Measurements from ENCODE around the gene FRMPD2.
"Not testable (repeated sequence)": the region's sequence is repeated elsewhere in the genome, so short reads cannot be mapped to it uniquely, and the experiment has no call there.

The FRMPD2 gene

GRCh38 chr10:48231178-48231577 is 43.3 kb downstream of the FRMPD2 start:
- no peak for DNase-seq

GRCh38 chr10:48227213-48227612 is 47.3 kb downstream of the FRMPD2 start:
- DNase-seq, result no peak

GRCh38 chr10:48224979-48225560 is 49.4 kb downstream of the FRMPD2 start:
- DNase-seq, result no peak

- no peak for DNase-seq
Measured at GRCh38 chr10:48224296-48224695, 50.2 kb downstream of the FRMPD2 start.

GRCh38 chr10:48221814-48222213 is 52.7 kb downstream of the FRMPD2 start:
- no peak for DNase-seq

- not testable (repeated sequence) for DNase-seq
Measured at GRCh38 chr10:48221031-48221430, 53.5 kb downstream of the FRMPD2 start.

GRCh38 chr10:48219194-48219593 is 55.3 kb downstream of the FRMPD2 start:
- DNase-seq, result no peak

GRCh38 chr10:48216744-48217143 is 57.8 kb downstream of the FRMPD2 start:
- no peak for DNase-seq

- DNase-seq, result no peak
Measured at GRCh38 chr10:48216204-48216505, 58.3 kb downstream of the FRMPD2 start.

- DNase-seq, result no peak
Measured at GRCh38 chr10:48215486-48216203, 58.9 kb downstream of the FRMPD2 start.

- no peak for DNase-seq
Measured at GRCh38 chr10:48214716-48215485, 59.6 kb downstream of the FRMPD2 start.

GRCh38 chr10:48213047-48213446 is 61.4 kb downstream of the FRMPD2 start:
- no peak for DNase-seq

GRCh38 chr10:48211777-48212176 is 62.7 kb downstream of the FRMPD2 start:
- no peak for DNase-seq

GRCh38 chr10:48210966-48211365 is 63.5 kb downstream of the FRMPD2 start:
- DNase-seq, result no peak

GRCh38 chr10:48210391-48210790 is 64.1 kb downstream of the FRMPD2 start:
- DNase-seq, result no peak

- no peak for DNase-seq
Measured at GRCh38 chr10:48209241-48209640, 65.3 kb downstream of the FRMPD2 start.

- no peak for DNase-seq
Measured at GRCh38 chr10:48207853-48208252, 66.6 kb downstream of the FRMPD2 start.

GRCh38 chr10:48206482-48207250 is 67.8 kb downstream of the FRMPD2 start:
- DNase-seq, result no peak

- DNase-seq, result no peak
Measured at GRCh38 chr10:48205918-48206317, 68.6 kb downstream of the FRMPD2 start.

- no peak for DNase-seq
Measured at GRCh38 chr10:48199580-48200377, 74.7 kb downstream of the FRMPD2 start.

GRCh38 chr10:48197236-48197899 is 77.1 kb downstream of the FRMPD2 start:
- no peak for DNase-seq

- no peak for DNase-seq
Measured at GRCh38 chr10:48195803-48196202, 78.7 kb downstream of the FRMPD2 start.
